Peyer's patch (tissue), 4 donors: Measurements from ENCODE around the gene ARHGAP15. TPM values are rescaled to one million over a fixed set of nuclear protein-coding genes. Genes with fewer than 3 reads are reported as not detected.

Source experiments
- DNase-seq, 3 donors: peaks; one replicate each; pipeline ENCODE4 v3.0.0-alpha.2; 2017 to 2019
- H3K27ac ChIP-seq, 4 donors: fragments of 200-600 bp; sonication (generic); one replicate each; pipeline ENCODE4 v1.5.1; 2016 to 2019
- H3K27me3 ChIP-seq, 2 donors: fragments of 200-600 bp; sonication (generic); one replicate each; pipeline ENCODE4 v1.5.1; 2019
- H3K36me3 ChIP-seq, 3 donors: fragments of 200-600 bp; sonication (generic); one replicate each; pipeline ENCODE4 v1.5.1; 2016 to 2019
- H3K4me1 ChIP-seq, 4 donors: fragments of 200-600 bp; sonication (generic); one replicate each; pipeline ENCODE4 v1.5.1; 2016 to 2019
- H3K4me3 ChIP-seq, 4 donors: fragments of 200-600 bp; sonication (generic); 1 replicate in 3 of 4; 2 replicates in 1 of 4; pipeline ENCODE4 v1.5.1; 2016 to 2019; ENCODE audit warnings: mild to moderate bottlenecking in 1 of 4
- H3K9me3 ChIP-seq, 4 donors: fragments of 200-600 bp; sonication (generic); one replicate each; pipeline ENCODE4 v1.5.1; 2016 to 2019; ENCODE audit warnings: mild to moderate bottlenecking in 1 of 4
- POLR2A ChIP-seq, 2 donors: fragments of 450-650 bp; IDR thresholded peaks; one replicate each; pipeline ENCODE4 v1.5.1; 2017; ENCODE audit warnings: antibody characterized with exemption in 2 of 2, mild to moderate bottlenecking in 2 of 2, moderate library complexity in 2 of 2
- total RNA-seq, 4 donors: library from RNA; depleted of rRNA; stranded (reverse); fragments of >200 nt; gene quantifications; one replicate each; pipeline ENCODE4 v1.1.0, GENCODE V29; 2016
- TF ChIP-seq, protein P1 (sequence below), 6 experiments: fragments of 450-650 bp in 4 of 6; fragments of 200-600 bp in 2 of 6; sonication (generic) in 1 of 6; IDR thresholded peaks; one replicate each; pipeline ENCODE4 v1.5.1; 2017 to 2019; ENCODE audit warnings: antibody characterized with exemption in 6 of 6, mild to moderate bottlenecking in 3 of 6, moderate library complexity in 1 of 6

The ARHGAP15 gene
- total RNA-seq, 4 donors from 2014 or later = 6.7 to 203 (median 12.5) TPM

DNA sequence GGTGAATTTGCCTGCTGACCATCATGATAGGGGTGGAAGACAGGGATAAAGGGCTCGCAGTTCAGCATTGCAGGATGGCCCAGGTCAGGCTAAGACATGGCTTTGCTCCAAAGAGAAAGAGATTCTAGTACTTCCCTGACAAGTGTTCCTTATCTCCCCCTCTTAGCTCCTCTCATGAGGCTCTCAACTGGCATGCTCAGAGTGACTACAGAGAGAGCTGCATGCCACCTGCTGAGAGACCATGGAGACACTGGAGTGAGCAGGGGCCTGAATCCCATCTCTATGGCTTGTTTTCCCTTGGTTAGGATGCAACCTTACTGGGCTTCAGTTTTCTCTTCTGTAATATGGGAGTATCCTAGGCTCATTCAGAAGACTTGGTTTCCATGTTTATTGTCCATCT lies 94.3 kb downstream of the ARHGAP15 start:
- no peak overlapping the region for H3K27ac ChIP-seq
- H3K9me3 ChIP-seq = no peaks in the 10 kb centered on the region
- no peak for TF ChIP-seq POLR2A (IDR thresholded peaks at IDR 0.05)

DNA sequence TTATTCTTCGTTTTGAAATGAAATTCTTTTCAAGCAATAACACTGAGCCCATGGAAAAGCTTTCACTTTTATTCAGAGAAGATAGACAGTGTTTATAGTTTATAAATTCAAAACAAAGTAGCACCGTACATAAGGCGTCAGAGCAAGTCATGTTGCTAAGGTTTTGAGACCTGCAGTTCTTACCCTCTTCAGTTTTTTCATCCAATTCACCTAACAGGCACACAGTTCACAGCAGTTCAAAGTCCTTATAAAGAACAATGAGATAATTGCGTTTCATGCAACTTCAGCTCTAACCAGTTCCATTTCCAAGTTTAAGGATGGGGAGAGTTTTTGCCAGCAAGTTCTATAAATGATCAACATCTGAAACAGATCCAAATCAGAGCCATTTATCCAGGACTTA lies 96.7 kb downstream of the ARHGAP15 start:
- Histone ChIP-seq H3K36me3 (no peaks in the 10 kb centered on the region), H3K27ac (no peak overlapping the region), H3K4me1 (no peaks in the 10 kb centered on the region), H3K4me3 (no peak overlapping the region), H3K27me3 (no peaks in the 10 kb centered on the region), H3K9me3 (no peaks in the 10 kb centered on the region)
- TF ChIP-seq POLR2A (IDR thresholded peaks at IDR 0.05) = no peak
- TF ChIP-seq, protein P1, sequence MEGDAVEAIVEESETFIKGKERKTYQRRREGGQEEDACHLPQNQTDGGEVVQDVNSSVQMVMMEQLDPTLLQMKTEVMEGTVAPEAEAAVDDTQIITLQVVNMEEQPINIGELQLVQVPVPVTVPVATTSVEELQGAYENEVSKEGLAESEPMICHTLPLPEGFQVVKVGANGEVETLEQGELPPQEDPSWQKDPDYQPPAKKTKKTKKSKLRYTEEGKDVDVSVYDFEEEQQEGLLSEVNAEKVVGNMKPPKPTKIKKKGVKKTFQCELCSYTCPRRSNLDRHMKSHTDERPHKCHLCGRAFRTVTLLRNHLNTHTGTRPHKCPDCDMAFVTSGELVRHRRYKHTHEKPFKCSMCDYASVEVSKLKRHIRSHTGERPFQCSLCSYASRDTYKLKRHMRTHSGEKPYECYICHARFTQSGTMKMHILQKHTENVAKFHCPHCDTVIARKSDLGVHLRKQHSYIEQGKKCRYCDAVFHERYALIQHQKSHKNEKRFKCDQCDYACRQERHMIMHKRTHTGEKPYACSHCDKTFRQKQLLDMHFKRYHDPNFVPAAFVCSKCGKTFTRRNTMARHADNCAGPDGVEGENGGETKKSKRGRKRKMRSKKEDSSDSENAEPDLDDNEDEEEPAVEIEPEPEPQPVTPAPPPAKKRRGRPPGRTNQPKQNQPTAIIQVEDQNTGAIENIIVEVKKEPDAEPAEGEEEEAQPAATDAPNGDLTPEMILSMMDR (IDR thresholded peaks at IDR 0.05) = no peak
- no peak for DNase-seq

More for the DNA sequence above, 94.3 kb downstream of the ARHGAP15 start:
- Histone ChIP-seq H3K4me3 (no peak overlapping the region), H3K36me3 (no peaks in the 10 kb centered on the region), H3K27me3 (no peaks in the 10 kb centered on the region), H3K4me1 (no peaks in the 10 kb centered on the region)
- no peak for DNase-seq

DNA sequence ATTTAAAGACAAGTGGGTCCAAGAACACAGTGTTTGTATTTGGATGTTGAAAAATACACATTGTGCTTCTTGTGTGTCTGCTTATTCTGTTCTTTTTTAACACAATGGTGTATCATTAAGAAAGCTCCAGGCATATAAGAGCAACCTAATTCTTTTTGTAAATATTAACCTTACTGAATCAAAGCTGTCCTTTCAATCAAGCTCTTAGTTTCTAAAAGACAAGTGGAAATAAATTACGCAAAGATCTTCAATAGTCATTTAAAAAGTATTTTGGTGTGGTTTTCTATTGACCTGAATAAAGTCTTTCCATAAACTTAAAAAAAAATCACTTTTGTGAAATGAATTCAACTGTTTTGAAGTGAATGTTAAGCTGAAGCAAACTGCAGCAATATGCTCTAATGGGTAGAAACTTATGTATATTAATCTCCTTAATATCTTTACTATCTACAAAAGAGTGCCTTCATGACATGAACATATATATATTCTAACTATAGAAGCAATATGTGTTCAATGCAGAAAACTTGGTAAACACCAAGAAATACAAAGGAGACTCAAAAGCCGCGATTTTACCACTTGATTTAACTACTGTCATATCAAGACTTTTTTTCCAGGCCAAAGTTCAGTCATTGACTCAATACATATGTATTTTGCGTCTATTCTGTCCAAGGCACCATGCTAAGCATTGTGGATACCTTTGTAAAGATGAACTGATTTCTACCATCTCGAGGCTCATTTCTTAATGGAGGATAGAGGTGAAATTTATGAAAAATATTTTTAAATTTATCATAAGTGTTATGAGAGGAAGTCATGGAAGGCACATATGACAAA lies 97.7 kb downstream of the ARHGAP15 start:
- Histone ChIP-seq H3K27ac (no peak overlapping the region), H3K4me3 (no peak overlapping the region), H3K27me3 (no peaks in the 10 kb centered on the region), H3K9me3 (no peaks in the 10 kb centered on the region), H3K4me1 (no peaks in the 10 kb centered on the region), H3K36me3 (no peaks in the 10 kb centered on the region)
- no peak for TF ChIP-seq POLR2A (IDR thresholded peaks at IDR 0.05)
- TF ChIP-seq, protein P1 (IDR thresholded peaks at IDR 0.05) = no peak
- DNase-seq = no peak

DNA sequence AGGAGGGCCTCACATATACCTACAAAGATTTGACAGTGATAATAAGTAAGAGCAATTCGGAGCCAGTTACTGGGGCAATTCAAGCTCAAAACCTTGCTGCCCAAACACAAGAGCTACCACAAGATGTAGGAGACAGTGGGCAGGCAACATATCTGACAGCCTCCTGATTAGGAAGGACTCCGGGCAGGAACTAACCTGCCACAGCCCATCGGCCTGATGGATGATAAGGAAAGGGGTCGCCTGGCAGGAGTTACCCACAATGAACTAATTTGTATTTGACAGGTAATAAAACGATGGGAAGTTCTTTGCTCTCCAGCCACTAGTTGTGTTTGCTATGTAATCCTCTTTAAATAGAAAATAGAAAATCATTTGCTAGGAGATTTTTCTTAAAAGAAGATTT lies 100.2 kb downstream of the ARHGAP15 start:
- Histone ChIP-seq H3K4me1 (no peaks in the 10 kb centered on the region), H3K27ac (no peak overlapping the region), H3K36me3 (no peaks in the 10 kb centered on the region), H3K9me3 (peaks cover 0 to 4% (median 0%) of the 10 kb centered on the region in 4 donors), H3K4me3 (no peak overlapping the region), H3K27me3 (no peaks in the 10 kb centered on the region)
- TF ChIP-seq, protein P1 (IDR thresholded peaks at IDR 0.05) = no peak
- TF ChIP-seq POLR2A (IDR thresholded peaks at IDR 0.05) = no peak
- DNase-seq = no peak

DNA sequence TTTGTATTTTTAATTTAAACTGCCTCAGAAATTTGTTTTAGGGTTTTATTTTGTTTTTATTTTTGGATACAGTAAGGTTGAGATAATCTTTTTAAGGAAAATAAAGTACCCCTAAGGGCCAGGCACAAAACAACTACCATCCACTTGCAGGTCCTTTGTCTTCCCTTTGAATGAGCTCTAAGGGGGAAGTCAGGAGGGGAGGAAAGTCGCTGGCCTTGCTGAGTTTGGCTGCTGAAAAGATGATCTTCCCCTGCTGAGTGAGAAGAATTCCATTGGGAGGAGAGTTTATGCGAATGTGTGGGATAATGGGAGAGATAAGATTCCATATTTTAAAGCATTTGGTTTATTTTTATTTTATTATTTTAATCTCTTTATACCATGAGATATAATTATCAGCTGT lies 100.7 kb downstream of the ARHGAP15 start:
- Histone ChIP-seq H3K27ac (no peak overlapping the region), H3K4me1 (no peaks in the 10 kb centered on the region), H3K9me3 (peaks cover 0 to 4% (median 0%) of the 10 kb centered on the region in 4 donors), H3K27me3 (no peaks in the 10 kb centered on the region), H3K36me3 (no peaks in the 10 kb centered on the region), H3K4me3 (no peak overlapping the region)
- TF ChIP-seq, protein P1 (IDR thresholded peaks at IDR 0.05) = no peak
- TF ChIP-seq POLR2A (IDR thresholded peaks at IDR 0.05) = no peak
- no peak for DNase-seq

DNA sequence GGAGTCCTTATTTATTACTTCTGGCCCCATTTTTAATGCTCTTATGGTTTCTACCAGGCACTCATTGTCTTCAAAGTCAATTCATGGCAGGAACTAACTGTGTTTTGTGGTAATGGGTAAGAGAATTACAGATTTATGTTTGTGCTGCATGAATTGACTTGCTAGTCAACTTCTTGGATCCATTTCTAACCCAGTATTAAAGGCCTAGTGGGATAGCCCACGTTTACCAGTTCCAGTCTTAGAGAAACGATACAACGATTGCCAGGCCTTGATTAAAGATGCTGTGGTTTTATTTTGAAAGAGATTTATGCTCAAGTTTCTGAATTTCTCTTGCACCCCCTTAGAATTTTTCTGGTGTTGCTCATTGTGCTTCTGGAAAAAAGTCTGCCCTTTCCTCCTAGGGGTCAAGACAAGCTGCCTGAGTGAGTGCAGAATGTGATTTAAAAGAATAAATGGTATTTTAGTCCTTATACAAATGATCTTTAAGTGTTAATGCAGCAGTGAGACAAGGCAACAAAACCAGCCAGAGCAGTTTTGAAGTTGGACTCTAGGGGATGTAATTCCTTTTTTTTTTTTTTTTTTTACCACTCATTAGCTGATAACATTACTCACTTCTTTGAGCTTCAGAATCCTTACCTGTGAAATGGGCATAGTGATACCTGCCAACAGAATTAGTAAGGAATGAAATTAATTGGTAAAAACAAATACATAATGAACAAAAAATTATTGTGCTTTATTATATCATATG lies 101.5 kb downstream of the ARHGAP15 start:
- TF ChIP-seq, protein P1 (IDR thresholded peaks at IDR 0.05) = no peak
- TF ChIP-seq POLR2A (IDR thresholded peaks at IDR 0.05) = no peak

More for the DNA sequence above, 101.5 kb downstream of the ARHGAP15 start:
- Histone ChIP-seq H3K4me3 (no peak overlapping the region), H3K9me3 (peaks cover 0 to 4% (median 0%) of the 10 kb centered on the region in 4 donors), H3K4me1 (no peaks in the 10 kb centered on the region), H3K36me3 (no peaks in the 10 kb centered on the region), H3K27me3 (no peaks in the 10 kb centered on the region), H3K27ac (no peak overlapping the region)
- no peak for DNase-seq
